NCI-H2196 treated with DMSO at 0.1 percent for 48 hours (cell line): Measurements from ENCODE around the gene ISLR2.

Experiments used
- DNase-seq: peaks from one replicate; lab custom pipeline; 2025; ENCODE audit not compliant: unreplicated experiment; lab: John Stamatoyannopoulos, UW

ISLR2 gene

DNA sequence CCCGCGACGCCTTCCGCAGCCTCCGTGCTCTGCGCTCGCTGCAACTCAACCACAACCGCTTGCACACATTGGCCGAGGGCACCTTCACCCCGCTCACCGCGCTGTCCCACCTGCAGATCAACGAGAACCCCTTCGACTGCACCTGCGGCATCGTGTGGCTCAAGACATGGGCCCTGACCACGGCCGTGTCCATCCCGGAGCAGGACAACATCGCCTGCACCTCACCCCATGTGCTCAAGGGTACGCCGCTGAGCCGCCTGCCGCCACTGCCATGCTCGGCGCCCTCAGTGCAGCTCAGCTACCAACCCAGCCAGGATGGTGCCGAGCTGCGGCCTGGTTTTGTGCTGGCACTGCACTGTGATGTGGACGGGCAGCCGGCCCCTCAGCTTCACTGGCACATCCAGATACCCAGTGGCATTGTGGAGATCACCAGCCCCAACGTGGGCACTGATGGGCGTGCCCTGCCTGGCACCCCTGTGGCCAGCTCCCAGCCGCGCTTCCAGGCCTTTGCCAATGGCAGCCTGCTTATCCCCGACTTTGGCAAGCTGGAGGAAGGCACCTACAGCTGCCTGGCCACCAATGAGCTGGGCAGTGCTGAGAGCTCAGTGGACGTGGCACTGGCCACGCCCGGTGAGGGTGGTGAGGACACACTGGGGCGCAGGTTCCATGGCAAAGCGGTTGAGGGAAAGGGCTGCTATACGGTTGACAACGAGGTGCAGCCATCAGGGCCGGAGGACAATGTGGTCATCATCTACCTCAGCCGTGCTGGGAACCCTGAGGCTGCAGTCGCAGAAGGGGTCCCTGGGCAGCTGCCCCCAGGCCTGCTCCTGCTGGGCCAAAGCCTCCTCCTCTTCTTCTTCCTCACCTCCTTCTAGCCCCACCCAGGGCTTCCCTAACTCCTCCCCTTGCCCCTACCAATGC, 45.1 kb downstream of the ISLR2 start:
- DNase-seq: no peak

GRCh38 chr15:74176262-74177214, 46.2 kb downstream of the ISLR2 start:
- no peak for DNase-seq

- DNase-seq: no peak
These were observed 48.1 kb downstream of the ISLR2 start for GRCh38 chr15:74178326-74179100.

DNA sequence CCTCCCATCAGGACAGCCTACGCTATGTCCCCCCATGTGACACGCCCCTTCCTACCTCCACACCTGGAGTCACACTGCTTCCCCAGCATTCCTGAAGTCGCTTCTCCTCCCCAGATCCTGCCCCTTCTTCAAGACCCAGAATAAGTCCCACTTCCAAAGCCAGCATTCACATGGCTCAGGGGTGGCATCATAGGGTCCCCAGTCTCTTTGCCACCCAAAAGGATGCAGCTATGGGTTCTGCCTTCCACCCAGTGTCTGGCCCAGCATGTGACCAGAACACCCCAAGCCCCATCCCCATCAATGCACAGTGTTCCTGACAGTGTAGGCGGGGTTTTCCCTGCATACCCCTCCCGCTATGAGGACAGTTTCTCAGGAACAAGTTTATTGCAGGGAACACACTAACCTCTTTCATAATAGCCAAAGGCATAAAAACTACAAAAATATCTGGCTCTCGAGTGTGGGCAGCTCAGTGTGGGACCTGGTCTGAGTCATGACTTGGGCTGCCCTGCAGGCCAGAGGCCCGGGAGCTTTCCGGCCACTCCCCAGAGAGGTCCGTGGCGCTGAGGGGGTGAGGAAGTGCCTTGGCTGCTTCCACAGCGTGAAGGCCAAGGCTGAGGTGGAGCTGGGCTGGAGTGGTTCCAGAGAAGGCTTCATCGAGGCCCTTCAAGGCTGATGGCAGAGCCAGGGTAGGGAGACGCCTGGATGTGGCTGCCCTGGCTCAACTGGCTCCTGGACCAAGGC, 48.9 kb downstream of the ISLR2 start:
- no peak for DNase-seq

DNA sequence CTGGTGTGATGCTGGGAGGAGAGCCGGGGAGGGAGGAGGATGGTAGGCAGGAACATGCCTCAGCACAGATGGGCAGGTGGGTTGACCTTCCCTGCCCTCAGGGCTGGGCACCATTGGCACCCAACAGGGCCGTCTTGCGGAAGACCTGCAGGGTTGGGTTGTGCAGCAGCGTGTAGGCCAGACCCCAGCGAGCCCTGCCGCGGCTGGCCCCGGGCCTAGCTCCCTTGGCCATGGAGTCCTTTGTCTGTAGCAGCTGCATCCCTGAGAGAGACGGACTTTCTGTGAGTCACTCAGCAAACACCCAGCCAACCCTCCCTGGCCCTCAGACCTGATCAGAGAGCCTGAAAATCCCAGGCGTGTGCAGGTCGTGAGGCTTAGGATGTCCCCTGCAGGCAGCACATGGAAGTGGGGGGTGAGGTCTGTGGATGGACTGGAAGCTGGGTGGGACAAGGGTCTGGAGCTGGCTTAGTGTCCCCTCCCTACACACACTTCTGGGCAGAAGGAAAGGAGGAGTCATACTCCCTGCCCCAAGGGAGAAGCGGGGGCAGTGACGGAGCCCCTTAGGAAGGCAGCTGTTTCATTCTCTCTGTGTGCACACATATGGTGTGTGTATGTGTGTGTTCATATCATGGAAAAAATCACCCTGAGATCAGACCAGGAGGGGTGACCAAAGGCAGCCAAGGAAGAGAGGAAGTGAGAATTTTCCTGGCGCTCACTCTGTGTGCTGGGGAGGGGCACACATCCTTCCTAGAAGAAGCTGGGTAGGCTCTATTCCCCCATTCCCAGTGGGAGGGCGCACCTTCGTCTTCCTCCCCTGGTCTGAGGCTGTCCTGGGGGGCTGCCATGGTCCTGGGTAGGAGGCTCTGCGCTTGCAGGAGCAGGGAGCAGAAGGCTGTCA, 49.8 kb downstream of the ISLR2 start:
- no peak for DNase-seq

DNA sequence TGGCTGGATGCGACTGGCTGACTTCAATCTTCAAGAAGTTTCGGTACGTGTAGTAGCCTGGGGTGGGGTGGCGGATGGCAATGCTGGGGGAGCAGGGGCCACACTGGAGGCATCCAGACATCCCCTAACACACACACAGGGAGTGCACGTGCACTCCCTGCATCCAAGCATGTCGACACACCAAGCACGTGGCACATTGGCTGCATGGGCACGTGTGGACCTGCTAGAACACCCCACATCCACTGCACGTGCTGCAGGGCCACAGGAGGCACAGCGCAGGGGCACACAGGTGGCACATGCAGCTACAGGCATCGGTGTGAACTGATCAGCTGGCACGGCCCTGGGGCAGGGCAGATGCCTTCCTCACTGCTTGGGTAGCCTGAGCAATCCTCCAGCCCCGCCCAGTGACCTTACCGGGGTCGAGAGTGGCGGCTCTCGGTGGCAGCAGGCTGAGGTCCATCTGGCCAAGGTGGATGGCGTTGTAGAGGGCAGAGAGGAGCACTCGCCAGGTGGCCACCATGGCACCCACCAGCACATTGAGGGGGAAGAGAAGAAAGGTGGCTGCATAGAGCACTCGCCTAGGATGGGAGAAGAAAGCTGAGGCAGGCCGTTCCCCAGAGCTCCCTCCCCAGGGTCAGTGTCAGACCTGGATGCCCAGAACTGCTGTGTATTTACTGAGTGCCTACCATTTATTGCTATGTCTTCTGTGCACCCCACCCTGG, 50.7 kb downstream of the ISLR2 start:
- DNase-seq: no peak

DNA sequence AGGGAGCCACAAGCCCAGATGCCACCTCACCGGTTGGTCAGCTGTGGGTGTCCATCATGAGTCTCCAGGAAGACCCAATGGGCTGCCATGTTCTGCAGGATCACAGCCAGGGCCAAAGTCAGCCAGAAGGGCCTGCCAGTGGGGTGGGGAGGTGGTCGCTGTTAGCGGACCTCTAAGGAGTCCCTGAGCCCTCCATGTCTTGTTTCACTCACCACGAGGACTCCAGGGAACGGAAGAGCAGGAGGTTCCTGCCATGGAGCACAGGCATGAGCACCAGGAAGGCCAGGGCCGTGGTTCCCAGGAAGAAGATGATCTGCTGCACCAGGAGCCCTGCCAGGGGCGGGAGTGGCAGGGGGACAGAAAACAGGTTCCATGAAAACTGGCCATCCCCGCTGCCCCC, 51.7 kb downstream of the ISLR2 start:
- no peak for DNase-seq

DNA sequence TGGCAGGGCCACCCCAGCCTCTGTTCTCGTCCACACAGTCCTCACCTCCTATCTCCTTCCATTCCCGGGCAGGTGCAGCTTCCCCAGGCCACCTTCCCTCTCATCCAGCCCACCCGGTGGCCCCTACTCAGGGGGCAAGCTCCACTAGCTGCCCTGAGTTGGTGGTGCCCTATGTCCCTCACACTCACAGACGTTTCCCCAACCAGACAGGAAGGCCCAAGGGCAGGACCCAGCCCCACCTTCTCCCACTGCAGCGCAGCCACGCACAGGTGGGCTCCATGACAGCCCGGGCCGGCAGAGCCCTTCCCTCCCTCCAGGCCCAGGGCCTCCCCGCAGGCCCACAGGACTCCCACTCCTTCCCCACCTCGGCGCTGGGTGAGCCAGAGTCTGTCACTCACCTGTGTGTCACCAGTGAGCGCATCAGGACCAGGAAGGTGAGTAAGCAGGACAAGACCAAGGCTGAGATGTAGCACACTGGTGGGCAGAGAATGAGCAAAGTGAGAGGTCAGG, 54.3 kb downstream of the ISLR2 start:
- DNase-seq: no peak

GRCh38 chr15:74185710-74186348, 55.4 kb downstream of the ISLR2 start:
- no peak for DNase-seq
